Measurements from ENCODE around the gene AFG1L.
"Not testable (repeated sequence)": the region's sequence is repeated elsewhere in the genome, so short reads cannot be mapped to it uniquely, and the experiment has no call there.

Gene AFG1L

DNA sequence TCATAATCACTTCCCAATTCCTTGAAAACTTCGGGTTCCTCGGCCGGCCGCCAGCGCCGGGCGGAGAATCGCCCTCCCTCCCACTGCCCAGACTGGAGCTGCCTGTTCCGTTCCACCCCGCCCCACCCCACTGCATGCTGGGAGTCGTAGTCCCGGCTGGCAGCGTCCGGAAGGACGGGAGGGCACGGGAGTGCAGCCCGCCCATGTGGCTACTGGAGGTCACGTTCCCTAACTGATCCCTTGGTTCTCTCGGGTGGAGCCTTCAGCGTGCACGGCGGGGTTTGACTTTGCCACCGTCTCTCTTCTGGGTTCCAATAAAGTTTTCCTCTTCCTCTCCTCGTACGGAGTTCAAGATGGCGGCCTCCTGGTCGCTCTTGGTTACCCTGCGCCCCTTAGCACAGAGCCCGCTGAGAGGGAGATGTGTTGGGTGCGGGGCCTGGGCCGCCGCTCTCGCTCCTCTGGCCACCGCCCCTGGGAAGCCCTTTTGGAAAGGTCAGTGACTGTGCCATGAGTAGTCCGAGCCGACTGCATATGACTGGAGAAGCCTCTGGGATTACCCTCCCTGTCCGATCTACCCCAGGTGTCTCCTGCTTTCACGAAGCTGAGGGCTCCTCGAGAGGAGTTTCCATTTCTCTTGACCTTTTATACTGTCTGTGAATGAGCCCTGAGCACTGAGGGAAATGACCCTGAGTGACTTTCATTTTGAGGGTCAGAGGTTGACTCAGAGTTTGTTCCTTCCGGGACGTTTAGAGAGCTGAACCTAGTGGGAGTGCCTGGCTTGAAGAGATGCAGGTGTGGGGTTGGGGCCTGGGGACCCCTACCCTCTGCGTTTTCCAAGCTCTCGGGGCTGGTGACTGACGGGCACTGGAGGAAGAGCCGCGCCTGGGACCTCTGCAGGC is at the start of gene AFG1L:
Gene AFG1L, plus strand, starts transcription at position 328 of the 899 bp plus-strand sequence. Its CDS starts 26 bp downstream, at position 354.
- H3K4me3 ChIP-seq (replicated peaks; ENCODE audit: low read depth, low read length) = peak within 1 kb of the TSS; percentile 70
- TF ChIP-seq, protein P1, sequence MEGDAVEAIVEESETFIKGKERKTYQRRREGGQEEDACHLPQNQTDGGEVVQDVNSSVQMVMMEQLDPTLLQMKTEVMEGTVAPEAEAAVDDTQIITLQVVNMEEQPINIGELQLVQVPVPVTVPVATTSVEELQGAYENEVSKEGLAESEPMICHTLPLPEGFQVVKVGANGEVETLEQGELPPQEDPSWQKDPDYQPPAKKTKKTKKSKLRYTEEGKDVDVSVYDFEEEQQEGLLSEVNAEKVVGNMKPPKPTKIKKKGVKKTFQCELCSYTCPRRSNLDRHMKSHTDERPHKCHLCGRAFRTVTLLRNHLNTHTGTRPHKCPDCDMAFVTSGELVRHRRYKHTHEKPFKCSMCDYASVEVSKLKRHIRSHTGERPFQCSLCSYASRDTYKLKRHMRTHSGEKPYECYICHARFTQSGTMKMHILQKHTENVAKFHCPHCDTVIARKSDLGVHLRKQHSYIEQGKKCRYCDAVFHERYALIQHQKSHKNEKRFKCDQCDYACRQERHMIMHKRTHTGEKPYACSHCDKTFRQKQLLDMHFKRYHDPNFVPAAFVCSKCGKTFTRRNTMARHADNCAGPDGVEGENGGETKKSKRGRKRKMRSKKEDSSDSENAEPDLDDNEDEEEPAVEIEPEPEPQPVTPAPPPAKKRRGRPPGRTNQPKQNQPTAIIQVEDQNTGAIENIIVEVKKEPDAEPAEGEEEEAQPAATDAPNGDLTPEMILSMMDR (IDR thresholded peaks at IDR 0.05; ENCODE audit: low read depth, low read length, missing control alignments) = no peak
- DNase-seq (ENCODE audit: extremely low read depth, low read depth) = peak; percentile 59

DNA sequence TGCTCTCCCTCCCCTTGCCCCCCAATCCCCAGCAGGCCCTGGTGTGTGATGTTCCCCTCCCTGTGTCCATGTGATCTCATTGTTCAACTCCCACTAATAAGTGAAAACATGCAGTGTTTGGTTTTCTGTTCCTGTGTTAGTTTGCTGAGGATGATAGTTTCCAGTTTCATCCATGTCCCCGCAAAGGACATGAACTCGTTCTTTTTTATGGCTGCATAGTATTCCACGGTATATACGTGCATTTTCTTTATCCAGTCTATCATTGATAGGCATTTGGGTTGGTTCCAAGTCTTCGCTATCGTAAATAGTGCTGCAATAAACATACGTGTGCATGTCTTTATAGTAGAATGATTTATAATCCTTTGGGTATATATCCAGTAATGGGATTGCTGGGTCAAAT is 49.8 kb upstream of the AFG1L start:
- DNase-seq (ENCODE audit: extremely low read depth, low read depth); H3K4me3 ChIP-seq (replicated peaks; ENCODE audit: low read depth, low read length): not testable (repeated sequence)

DNA sequence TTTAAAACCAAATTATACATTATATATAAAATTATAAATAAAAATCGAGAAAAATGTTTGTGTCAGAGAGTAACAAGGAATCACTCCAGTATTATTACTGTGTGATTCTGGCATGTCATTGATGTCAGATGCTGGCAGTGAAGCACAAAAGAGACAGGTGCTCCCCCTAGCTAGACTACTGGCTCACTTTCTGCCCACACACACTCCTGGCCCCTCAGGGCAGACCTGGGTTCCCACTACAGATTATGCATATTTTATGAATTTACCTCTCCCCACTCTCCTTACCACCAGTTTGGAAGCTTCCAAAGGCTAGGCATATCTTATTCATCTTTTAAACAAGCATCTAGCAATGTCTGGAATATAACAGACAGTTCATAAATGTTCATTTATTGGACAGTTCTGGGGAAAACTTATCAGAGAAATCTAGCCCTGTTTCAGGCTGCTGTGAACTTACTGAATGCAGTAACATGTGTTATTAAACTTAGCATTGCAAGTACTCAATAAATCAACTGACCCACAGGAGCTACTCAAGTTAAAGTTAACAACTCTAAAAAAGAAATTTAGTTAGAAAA is 46.8 kb upstream of the AFG1L start:
- no peak overlapping the region for H3K4me3 ChIP-seq (replicated peaks; ENCODE audit: low read depth, low read length)
- TF ChIP-seq, protein P1 (IDR thresholded peaks at IDR 0.05; ENCODE audit: low read depth, low read length, missing control alignments) = no peak
- no peak for DNase-seq (ENCODE audit: extremely low read depth, low read depth)

DNA sequence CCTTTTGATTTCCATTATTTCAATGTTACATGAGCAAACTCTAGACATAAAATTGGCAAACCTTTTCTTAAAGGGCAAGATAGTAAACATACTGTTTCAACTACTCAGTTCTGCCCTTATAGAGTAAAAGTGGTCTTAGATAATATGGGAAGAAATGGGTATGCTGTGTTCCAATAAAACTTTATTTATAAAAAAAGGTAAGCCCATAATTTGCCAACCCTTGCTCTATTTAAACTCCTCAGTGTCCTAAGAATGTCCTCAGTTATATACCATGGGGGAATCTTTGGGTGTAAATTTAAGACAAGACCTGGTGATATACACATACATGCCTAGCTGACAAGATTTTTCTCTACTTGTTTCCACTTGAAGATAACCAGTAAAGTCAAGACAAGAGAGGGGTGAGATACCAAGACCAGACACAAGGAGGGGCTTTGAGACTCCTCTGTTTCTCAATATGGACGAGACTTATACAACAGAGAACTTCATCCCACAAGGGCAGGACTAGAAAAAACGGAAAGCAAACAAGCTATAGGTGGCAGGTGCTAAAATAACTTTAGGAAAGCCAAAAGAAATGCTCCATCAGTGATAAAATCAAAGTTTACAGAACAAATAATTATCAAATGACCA is 44.5 kb upstream of the AFG1L start:
- TF ChIP-seq, protein P1 (IDR thresholded peaks at IDR 0.05; ENCODE audit: low read depth, low read length, missing control alignments) = peak; percentile 23
- no peak overlapping the region for H3K4me3 ChIP-seq (replicated peaks; ENCODE audit: low read depth, low read length)
- no peak for DNase-seq (ENCODE audit: extremely low read depth, low read depth)

DNA sequence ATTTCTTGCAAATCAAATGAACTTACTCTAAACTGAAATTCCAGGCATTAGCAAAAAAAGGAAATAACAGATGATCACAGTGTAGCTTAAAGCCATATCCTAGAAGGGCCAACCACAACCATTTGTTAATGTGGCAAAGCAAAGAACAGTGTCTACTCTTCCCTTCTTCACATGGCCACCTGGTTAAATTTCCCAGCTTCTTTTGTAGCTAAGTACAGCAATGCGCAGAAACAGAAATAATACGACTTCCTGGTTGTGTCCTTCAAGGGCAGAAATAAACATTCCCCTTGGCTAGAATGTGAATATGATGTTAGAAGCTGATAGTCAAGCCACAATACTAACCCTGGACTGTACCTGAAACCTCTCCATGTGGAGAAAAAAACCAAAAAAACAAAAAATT is 43.6 kb upstream of the AFG1L start:
- no peak overlapping the region for H3K4me3 ChIP-seq (replicated peaks; ENCODE audit: low read depth, low read length)
- no peak for DNase-seq (ENCODE audit: extremely low read depth, low read depth)
- TF ChIP-seq, protein P1 (IDR thresholded peaks at IDR 0.05; ENCODE audit: low read depth, low read length, missing control alignments) = no peak

DNA sequence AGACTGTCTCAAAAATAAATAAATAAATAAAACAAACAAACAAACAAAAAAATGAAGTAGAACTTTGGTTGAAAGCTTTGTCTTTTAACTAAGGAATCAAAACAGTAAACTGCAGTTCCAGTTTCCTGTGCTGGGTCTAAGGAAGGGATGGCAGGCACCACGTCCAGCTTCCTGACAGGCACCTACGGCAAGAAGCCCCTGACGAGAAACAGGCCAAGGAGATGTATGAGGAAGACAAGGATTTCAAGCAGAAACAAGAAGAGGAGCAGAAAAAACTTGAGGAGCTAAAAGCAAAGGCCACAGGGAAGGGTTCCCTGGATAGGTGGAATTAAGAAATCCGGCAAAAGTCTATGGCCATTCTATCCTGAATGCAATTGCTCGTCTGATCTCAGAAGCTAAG is 42.8 kb upstream of the AFG1L start:
- DNase-seq (ENCODE audit: extremely low read depth, low read depth) = no peak
- no peak overlapping the region for H3K4me3 ChIP-seq (replicated peaks; ENCODE audit: low read depth, low read length)
- TF ChIP-seq, protein P1 (IDR thresholded peaks at IDR 0.05; ENCODE audit: low read depth, low read length, missing control alignments) = no peak

DNA sequence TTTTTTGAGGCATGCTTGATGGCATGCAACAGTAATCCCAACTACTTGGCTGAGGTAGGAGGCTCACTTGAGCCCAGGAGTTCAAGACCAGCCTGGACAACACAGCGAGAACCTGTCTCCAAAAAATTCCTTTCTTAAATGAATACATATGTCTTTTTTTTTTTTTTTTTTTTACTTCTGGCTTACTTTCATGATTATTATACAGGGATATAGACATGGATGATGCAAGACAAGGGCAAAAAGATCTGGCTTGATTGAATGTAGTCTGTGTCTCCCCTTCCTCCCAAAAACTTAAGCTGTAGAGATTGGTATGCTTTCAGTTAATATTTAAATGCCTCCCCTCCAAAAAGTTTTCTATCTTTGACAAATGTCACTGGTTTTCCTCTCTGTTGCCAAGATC is 41.6 kb upstream of the AFG1L start:
- DNase-seq (ENCODE audit: extremely low read depth, low read depth) = no peak
- H3K4me3 ChIP-seq (replicated peaks; ENCODE audit: low read depth, low read length) = no peak overlapping the region
- TF ChIP-seq, protein P1 (IDR thresholded peaks at IDR 0.05; ENCODE audit: low read depth, low read length, missing control alignments) = no peak
